Sigmoid colon (tissue), 4 donors: ENCODE data around the gene DRD2.

Source experiments
- CTCF ChIP-seq, 4 experiments: fragments of 450-650 bp in 3 of 4; fragments of 200-600 bp in 1 of 4; IDR thresholded peaks; one replicate each; pipeline ENCODE4 v1.5.1; 2016 to 2019; ENCODE audit warnings: antibody characterized with exemption in 4 of 4, mild to moderate bottlenecking in 3 of 4, moderate library complexity in 2 of 4
- EP300 ChIP-seq, 4 donors: sonication (generic); formaldehyde crosslinking; IDR thresholded peaks; one replicate each; pipeline ENCODE4 v1.6.1; 2017; ENCODE audit warnings: antibody characterized with exemption in 4 of 4
- POLR2A ChIP-seq, 2 donors: fragments of 450-650 bp; IDR thresholded peaks; one replicate each; pipeline ENCODE4 v1.6.1; 2016; ENCODE audit warnings: antibody characterized with exemption in 2 of 2, mild to moderate bottlenecking in 2 of 2, moderate library complexity in 2 of 2
- POLR2AphosphoS5 ChIP-seq, 4 donors: sonication (generic); formaldehyde crosslinking; IDR thresholded peaks; one replicate each; pipeline ENCODE4 v1.6.1; 2017; ENCODE audit warnings: antibody characterized with exemption in 4 of 4

- no peak for TF ChIP-seq CTCF (IDR thresholded peaks at IDR 0.05)
- no peak for TF ChIP-seq POLR2A (IDR thresholded peaks at IDR 0.05)
- no peak for TF ChIP-seq EP300 (IDR thresholded peaks at IDR 0.05)
- no peak for TF ChIP-seq POLR2AphosphoS5 (IDR thresholded peaks at IDR 0.05)
These were observed 57.8 kb downstream of the DRD2 start for GRCh38 chr11:113417428-113417827.
